ENCODE results near the gene CGB2. TPM values are rescaled to one million over a fixed set of nuclear protein-coding genes. Genes with fewer than 3 reads are reported as not detected.
"Not testable (repeated sequence)": the region's sequence is repeated elsewhere in the genome, so short reads cannot be mapped to it uniquely, and the experiment has no call there.

Gene CGB2
- total RNA-seq, 4 donors from 2014 or later, result not detected

- Histone ChIP-seq H3K27me3 (peaks cover 7 to 76% (median 43%) of the 10 kb centered on the region in 4 donors), H3K36me3 (no peaks in the 10 kb centered on the region), H3K4me1 (peaks cover 5 to 20% (median 9%) of the 10 kb centered on the region in 4 donors), H3K4me3 (peak overlapping the region; percentile 10 to 20 (median 16)), H3K9me3 (no peaks in the 10 kb centered on the region), H3K27ac (replicated peaks in 1 of 4) (no peak overlapping the region)
- WGBS, result 6% methylated on average over 16 of the region's 93 CpGs
- DNase-seq (ENCODE audit: extremely low spot score), result no peak
- no peak for TF ChIP-seq POLR2A (IDR thresholded peaks at IDR 0.05; ENCODE audit: low read depth)
- no peak for TF ChIP-seq CTCF (IDR thresholded peaks at IDR 0.05)
- TF ChIP-seq EP300 (IDR thresholded peaks at IDR 0.05), result no peak
- no peak for TF ChIP-seq POLR2AphosphoS5 (IDR thresholded peaks at IDR 0.05)
- intact Hi-C loops (cut with DNase I), result no loop called here
Observed at GRCh38 chr19:49071860-49072547, 40.3 kb downstream of the CGB2 start.

GRCh38 chr19:49073514-49074378 is 42.1 kb downstream of the CGB2 start:
- TF ChIP-seq EP300 (IDR thresholded peaks at IDR 0.05), result no peak
- TF ChIP-seq POLR2A (IDR thresholded peaks at IDR 0.05; ENCODE audit: low read depth), result no peak
- TF ChIP-seq CTCF (IDR thresholded peaks at IDR 0.05), result no peak
- TF ChIP-seq POLR2AphosphoS5 (IDR thresholded peaks at IDR 0.05), result no peak
- 60% methylated on average over 22 of the region's 23 CpGs for WGBS
- Histone ChIP-seq H3K27ac (replicated peaks in 1 of 4) (no peak overlapping the region), H3K36me3 (no peaks in the 10 kb centered on the region), H3K4me1 (peaks cover 5 to 20% (median 9%) of the 10 kb centered on the region in 4 donors), H3K9me3 (no peaks in the 10 kb centered on the region), H3K4me3 (no peak overlapping the region), H3K27me3 (peaks cover 7 to 58% (median 39%) of the 10 kb centered on the region in 4 donors)
- no peak for DNase-seq (ENCODE audit: extremely low spot score)
- intact Hi-C loops (cut with DNase I), result no loop called here

- H3K27me3 ChIP-seq, result peaks cover 7 to 47% (median 37%) of the 10 kb centered on the region in 4 donors
- H3K4me3 ChIP-seq; intact Hi-C loops (cut with DNase I); H3K36me3 ChIP-seq; DNase-seq (ENCODE audit: extremely low spot score); H3K9me3 ChIP-seq; H3K27ac ChIP-seq (replicated peaks in 1 of 4): not testable (repeated sequence)
- peaks cover 5 to 20% (median 9%) of the 10 kb centered on the region in 4 donors for H3K4me1 ChIP-seq
- 21% methylated on average over 8 of the region's 9 CpGs for WGBS
- TF ChIP-seq CTCF (IDR thresholded peaks at IDR 0.05) (peak; percentile 57 to 86 (median 72)), POLR2AphosphoS5 (IDR thresholded peaks at IDR 0.05) (peak in 1 of 2 donors; percentile 22)
Observed at GRCh38 chr19:49074869-49075268, 43.2 kb downstream of the CGB2 start.

- no peak for DNase-seq (ENCODE audit: extremely low spot score)
- intact Hi-C loops (cut with DNase I), result no loop called here
- H3K36me3 ChIP-seq, result no peaks in the 10 kb centered on the region
- no peaks in the 10 kb centered on the region for H3K27me3 ChIP-seq
- 90% methylated on average over 4 of the region's 4 CpGs for WGBS
- no peak overlapping the region for H3K4me3 ChIP-seq
- TF ChIP-seq POLR2A (IDR thresholded peaks at IDR 0.05; ENCODE audit: low read depth) (no peak), EP300 (IDR thresholded peaks at IDR 0.05) (no peak), CTCF (IDR thresholded peaks at IDR 0.05) (no peak), POLR2AphosphoS5 (IDR thresholded peaks at IDR 0.05) (no peak)
- no peak overlapping the region for H3K27ac ChIP-seq (replicated peaks in 1 of 4)
- H3K9me3 ChIP-seq, result no peaks in the 10 kb centered on the region
- peaks cover 3 to 7% (median 5%) of the 10 kb centered on the region in 4 donors for H3K4me1 ChIP-seq
Observed at GRCh38 chr19:49080392-49080791, 48.7 kb downstream of the CGB2 start.

Measured in esophagus muscularis mucosa (tissue), 4 donors.